ENCODE results near the gene NKX2-8. TPM values are rescaled to one million over a fixed set of nuclear protein-coding genes. Genes with fewer than 3 reads are reported as not detected.

The NKX2-8 gene
- polyA plus RNA-seq, 1 of the 3 experiments (the other 2 are of a cell fraction), result not detected

- TF ChIP-seq, protein P1, sequence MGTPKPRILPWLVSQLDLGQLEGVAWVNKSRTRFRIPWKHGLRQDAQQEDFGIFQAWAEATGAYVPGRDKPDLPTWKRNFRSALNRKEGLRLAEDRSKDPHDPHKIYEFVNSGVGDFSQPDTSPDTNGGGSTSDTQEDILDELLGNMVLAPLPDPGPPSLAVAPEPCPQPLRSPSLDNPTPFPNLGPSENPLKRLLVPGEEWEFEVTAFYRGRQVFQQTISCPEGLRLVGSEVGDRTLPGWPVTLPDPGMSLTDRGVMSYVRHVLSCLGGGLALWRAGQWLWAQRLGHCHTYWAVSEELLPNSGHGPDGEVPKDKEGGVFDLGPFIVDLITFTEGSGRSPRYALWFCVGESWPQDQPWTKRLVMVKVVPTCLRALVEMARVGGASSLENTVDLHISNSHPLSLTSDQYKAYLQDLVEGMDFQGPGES (IDR thresholded peaks at IDR 0.05; ENCODE audit: low read depth, low read length), result no peak
- no peak for TF ChIP-seq JUND (IDR thresholded peaks at IDR 0.05)
- TF ChIP-seq TAF1 (IDR thresholded peaks at IDR 0.05; ENCODE audit: borderline replicate concordance, low read depth, low read length), result no peak
Measured at GRCh38 chr14:36604757-36605505, 22.5 kb upstream of the NKX2-8 start (continued).

- H4K20me1 ChIP-seq (ENCODE audit: insufficient read depth), result no peaks in the 10 kb centered on the region
- WGBS (ENCODE audit: low lambda C conversion rate), result 0% methylated on average over 3 of the region's 3 CpGs
- TF ChIP-seq GABPA (IDR thresholded peaks at IDR 0.05; ENCODE audit: low read depth) (no peak), NFIC (IDR thresholded peaks at IDR 0.05; ENCODE audit: borderline replicate concordance) (no peak), FOXM1 (IDR thresholded peaks at IDR 0.05; ENCODE audit: low read depth) (no peak), SMC3 (IDR thresholded peaks at IDR 0.05; ENCODE audit: low read depth, low read length) (no peak)
- TF ChIP-seq, protein P2, sequence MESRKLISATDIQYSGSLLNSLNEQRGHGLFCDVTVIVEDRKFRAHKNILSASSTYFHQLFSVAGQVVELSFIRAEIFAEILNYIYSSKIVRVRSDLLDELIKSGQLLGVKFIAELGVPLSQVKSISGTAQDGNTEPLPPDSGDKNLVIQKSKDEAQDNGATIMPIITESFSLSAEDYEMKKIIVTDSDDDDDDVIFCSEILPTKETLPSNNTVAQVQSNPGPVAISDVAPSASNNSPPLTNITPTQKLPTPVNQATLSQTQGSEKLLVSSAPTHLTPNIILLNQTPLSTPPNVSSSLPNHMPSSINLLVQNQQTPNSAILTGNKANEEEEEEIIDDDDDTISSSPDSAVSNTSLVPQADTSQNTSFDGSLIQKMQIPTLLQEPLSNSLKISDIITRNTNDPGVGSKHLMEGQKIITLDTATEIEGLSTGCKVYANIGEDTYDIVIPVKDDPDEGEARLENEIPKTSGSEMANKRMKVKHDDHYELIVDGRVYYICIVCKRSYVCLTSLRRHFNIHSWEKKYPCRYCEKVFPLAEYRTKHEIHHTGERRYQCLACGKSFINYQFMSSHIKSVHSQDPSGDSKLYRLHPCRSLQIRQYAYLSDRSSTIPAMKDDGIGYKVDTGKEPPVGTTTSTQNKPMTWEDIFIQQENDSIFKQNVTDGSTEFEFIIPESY (IDR thresholded peaks at IDR 0.05; ENCODE audit: borderline replicate concordance, low read depth), result no peak
- no peaks in the 10 kb centered on the region for H3K4me1 ChIP-seq (ENCODE audit: control insufficient read depth in 1 of 2, insufficient read depth in 2 of 2, low read depth in 1 of 2, low read length in 1 of 2)
- H3K9ac ChIP-seq, result no peak overlapping the region
- H3K4me3 ChIP-seq (ENCODE audit: low read depth in 2 of 2, low read length in 1 of 2), result no peak overlapping the region
- no peak overlapping the region for H3K27ac ChIP-seq (ENCODE audit: low read depth in 2 of 2, low read length in 1 of 2)
- H3K4me2 ChIP-seq, result no peak overlapping the region
- H3K79me2 ChIP-seq (ENCODE audit: insufficient read depth), result no peaks in the 10 kb centered on the region
- DNase-seq, result no peak
- H3K9me3 ChIP-seq, result no peaks in the 10 kb centered on the region
- CTCF ChIA-PET, result no interaction called here
- no peak overlapping the region for H2AFZ ChIP-seq (ENCODE audit: low read depth)
- no peaks in the 10 kb centered on the region for H3K36me3 ChIP-seq (replicated peaks in 1 of 2; ENCODE audit: control insufficient read depth in 1 of 2, insufficient read depth in 2 of 2, low read length in 1 of 2)
- POLR2A ChIA-PET, result no interaction called here
- no peaks in the 10 kb centered on the region for H3K9me2 ChIP-seq
- peaks cover 20% of the 10 kb centered on the region; the same call in 1 of the 2 replicates for H3K27me3 ChIP-seq (ENCODE audit: insufficient read depth)
- H3F3A ChIP-seq (replicated peaks; ENCODE audit: insufficient read depth), result no peaks in the 10 kb centered on the region
Measured at GRCh38 chr14:36600431-36600830, 18.0 kb upstream of the NKX2-8 start.

- no peak overlapping the region for H3K4me3 ChIP-seq (ENCODE audit: low read depth in 2 of 2, low read length in 1 of 2)
- H4K20me1 ChIP-seq (ENCODE audit: insufficient read depth), result no peaks in the 10 kb centered on the region
- no peaks in the 10 kb centered on the region for H3F3A ChIP-seq (replicated peaks; ENCODE audit: insufficient read depth)
- no peak for DNase-seq
- H3K4me1 ChIP-seq (ENCODE audit: control insufficient read depth in 1 of 2, insufficient read depth in 2 of 2, low read depth in 1 of 2, low read length in 1 of 2), result no peaks in the 10 kb centered on the region
- H3K79me2 ChIP-seq (ENCODE audit: insufficient read depth), result no peaks in the 10 kb centered on the region
- H3K9ac ChIP-seq, result no peak overlapping the region
- no peaks in the 10 kb centered on the region for H3K36me3 ChIP-seq (replicated peaks in 1 of 2; ENCODE audit: control insufficient read depth in 1 of 2, insufficient read depth in 2 of 2, low read length in 1 of 2)
- H3K9me2 ChIP-seq, result no peaks in the 10 kb centered on the region
- POLR2A ChIA-PET, result no interaction called here
- no peak overlapping the region for H3K4me2 ChIP-seq
- H3K27ac ChIP-seq (ENCODE audit: low read depth in 2 of 2, low read length in 1 of 2), result no peak overlapping the region
- CTCF ChIA-PET, result no interaction called here
- no peaks in the 10 kb centered on the region for H3K9me3 ChIP-seq
- no peak overlapping the region for H2AFZ ChIP-seq (ENCODE audit: low read depth)
- TF ChIP-seq, protein P3, sequence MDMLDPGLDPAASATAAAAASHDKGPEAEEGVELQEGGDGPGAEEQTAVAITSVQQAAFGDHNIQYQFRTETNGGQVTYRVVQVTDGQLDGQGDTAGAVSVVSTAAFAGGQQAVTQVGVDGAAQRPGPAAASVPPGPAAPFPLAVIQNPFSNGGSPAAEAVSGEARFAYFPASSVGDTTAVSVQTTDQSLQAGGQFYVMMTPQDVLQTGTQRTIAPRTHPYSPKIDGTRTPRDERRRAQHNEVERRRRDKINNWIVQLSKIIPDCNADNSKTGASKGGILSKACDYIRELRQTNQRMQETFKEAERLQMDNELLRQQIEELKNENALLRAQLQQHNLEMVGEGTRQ (IDR thresholded peaks at IDR 0.05; ENCODE audit: borderline replicate concordance, low read depth, low read length), result no peak
- TF ChIP-seq FOXM1 (IDR thresholded peaks at IDR 0.05; ENCODE audit: low read depth), result no peak
- H3K27me3 ChIP-seq (ENCODE audit: insufficient read depth), result peaks cover 18% of the 10 kb centered on the region; the same call in 1 of the 2 replicates
Measured at GRCh38 chr14:36591482-36591881, 9.1 kb upstream of the NKX2-8 start.
